HCT116 (cell line): ENCODE results near the gene SH2D3C.

Experiments used
- CEBPB ChIP-seq: IDR thresholded peaks from 2 replicates; pipeline ENCODE4 v1.6.1; 2012; ENCODE audit warnings: low read depth
- CTCF ChIP-seq, 3 experiments: fragments of 200-600 bp in 1 of 3; sonication (generic) in 1 of 3; IDR thresholded peaks in 2 of 3; conservative IDR thresholded peaks in 1 of 3; 2 replicates each; pipeline ENCODE4 v1.5.1; 2012 to 2017; ENCODE audit warnings: low read depth in 2 of 3, low read length in 2 of 3, antibody characterized with exemption in 1 of 3, borderline replicate concordance in 1 of 3, control low read depth in 1 of 3, mild to moderate bottlenecking in 1 of 3, mixed read lengths in 1 of 3, mixed run types in 1 of 3, moderate library complexity in 1 of 3; ENCODE audit not compliant: insufficient read depth in 1 of 3
- EZH2 ChIP-seq: fragments of 200-600 bp; sonication (generic); IDR thresholded peaks from 2 replicates; pipeline ENCODE4 v1.6.1; 2017; ENCODE audit warnings: antibody characterized with exemption, mixed run types
- EZH2phosphoT487 ChIP-seq: fragments of 200-600 bp; IDR thresholded peaks from 2 replicates; pipeline ENCODE4 v1.6.1; 2018; ENCODE audit warnings: antibody characterized with exemption, borderline replicate concordance
- JUND ChIP-seq: IDR thresholded peaks from 2 replicates; pipeline ENCODE4 v1.6.1; 2012
- MAX ChIP-seq: IDR thresholded peaks from 2 replicates; pipeline ENCODE4 v1.6.1; 2012
- POLR2A ChIP-seq: IDR thresholded peaks from 2 replicates; pipeline ENCODE4 v1.7.0; 2011; ENCODE audit warnings: borderline replicate concordance; ENCODE audit not compliant: insufficient read depth, insufficient read length; ENCODE audit errors: extremely low read depth
- POLR2AphosphoS5 ChIP-seq: IDR thresholded peaks from 2 replicates; pipeline ENCODE4 v1.6.1; 2011; ENCODE audit warnings: mild to moderate bottlenecking, low read depth, low read length, moderate library complexity
- RAD21 ChIP-seq: IDR thresholded peaks from 2 replicates; pipeline ENCODE4 v1.6.1; 2012; ENCODE audit warnings: low read depth, mild to moderate bottlenecking
- REST ChIP-seq: IDR thresholded peaks from 2 replicates; pipeline ENCODE4 v1.6.1; 2012; ENCODE audit warnings: low read depth
- YY1 ChIP-seq: IDR thresholded peaks from 2 replicates; pipeline ENCODE4 v1.6.1; 2011; ENCODE audit warnings: low read length, low read depth, moderate library complexity, mild to moderate bottlenecking; ENCODE audit not compliant: insufficient replicate concordance; ENCODE audit errors: extremely low read depth
- ZNF274 ChIP-seq: fragments of 200-500 bp; sonication (Bioruptor generic); IDR thresholded peaks from 2 replicates; pipeline ENCODE4 v1.6.1; 2014; ENCODE audit warnings: mild to moderate bottlenecking, low read depth, low read length, inconsistent platforms

- TF ChIP-seq CTCF (IDR thresholded peaks at IDR 0.05 in 2 of 3, conservative IDR thresholded peaks at IDR 0.05 in 1 of 3; ENCODE audit: borderline replicate concordance in 1 of 3, insufficient read depth in 1 of 3, low read depth in 2 of 3, low read length in 2 of 3) (no peak), JUND (no peak), CEBPB (no peak), RAD21 (no peak), ZNF274 (no peak), POLR2AphosphoS5 (no peak), MAX (no peak), YY1 (no peak), POLR2A (no peak), EZH2 (no peak), EZH2phosphoT487 (no peak), REST (no peak)
Observed at GRCh38 chr9:127697575-127697974, 80.9 kb downstream of the SH2D3C start.
